GM21367 (cell line): Measurements from ENCODE around the gene ADM5.

Experiments
- ATAC-seq: cut with Tn5 transposase; IDR thresholded peaks from one replicate; pipeline ENCODE4 v1.9.1; 2021; ENCODE audit not compliant: unreplicated experiment

The ADM5 gene

GRCh38 chr19:49679771-49680413 is 9.5 kb upstream of the ADM5 start:
- ATAC-seq = no peak

DNA sequence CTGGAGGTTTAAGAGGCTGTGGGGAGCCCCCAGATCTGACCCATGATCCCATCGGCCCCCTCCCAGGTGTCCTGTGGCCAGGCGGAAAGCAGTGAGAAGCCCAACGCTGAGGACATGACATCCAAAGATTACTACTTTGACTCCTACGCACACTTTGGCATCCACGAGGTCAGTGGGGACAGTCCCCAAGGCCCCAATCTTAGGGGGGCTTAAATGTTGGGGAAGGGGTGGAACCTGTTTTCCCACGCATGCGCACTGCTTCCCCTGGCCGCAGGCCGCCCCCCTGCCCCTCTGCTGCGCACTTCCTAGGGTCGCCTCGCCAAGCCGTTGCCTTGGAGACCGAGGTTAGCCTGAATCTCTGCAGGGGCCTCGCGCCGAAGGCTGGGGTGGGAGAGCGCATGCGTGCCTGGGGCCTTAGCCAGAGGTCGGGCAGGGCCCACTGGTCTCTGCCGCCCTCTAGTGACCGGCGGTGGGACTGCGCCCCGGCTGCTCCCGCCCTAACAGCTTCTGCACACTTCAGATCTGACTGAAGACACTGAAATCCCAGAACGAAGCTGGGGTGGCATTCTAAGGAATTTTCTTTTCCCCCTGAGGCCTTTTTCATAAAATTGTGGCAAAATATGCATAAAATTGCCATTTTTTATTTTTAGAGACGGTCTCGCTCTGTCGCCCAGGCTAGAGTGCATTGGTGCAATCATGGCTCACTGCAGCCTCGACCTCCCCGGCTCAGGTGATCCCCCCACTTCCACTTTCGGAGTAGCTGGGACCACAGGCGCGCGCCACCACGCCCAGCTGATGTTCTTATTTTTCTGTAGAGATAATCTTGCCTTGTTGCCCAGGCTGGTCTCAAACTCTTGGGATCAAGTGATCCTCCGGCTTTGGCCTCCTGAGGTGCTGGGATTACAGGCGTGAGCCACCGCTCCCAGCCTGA is 8.7 kb upstream of the ADM5 start:
- no peak for ATAC-seq

DNA sequence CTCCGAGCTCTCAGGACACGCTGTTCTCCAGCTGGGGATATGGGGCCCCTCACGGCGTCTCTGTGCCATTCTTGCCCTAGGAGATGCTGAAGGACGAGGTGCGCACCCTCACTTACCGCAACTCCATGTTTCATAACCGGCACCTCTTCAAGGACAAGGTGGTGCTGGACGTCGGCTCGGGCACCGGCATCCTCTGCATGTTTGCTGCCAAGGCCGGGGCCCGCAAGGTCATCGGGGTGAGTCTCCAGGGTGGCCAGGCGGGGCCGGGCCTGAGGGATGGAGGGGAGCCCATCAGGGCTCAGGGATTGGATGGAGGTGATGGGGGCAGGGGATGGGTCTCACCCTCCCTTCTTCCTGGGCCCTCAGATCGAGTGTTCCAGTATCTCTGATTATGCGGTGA is 7.6 kb upstream of the ADM5 start:
- ATAC-seq = no peak

DNA sequence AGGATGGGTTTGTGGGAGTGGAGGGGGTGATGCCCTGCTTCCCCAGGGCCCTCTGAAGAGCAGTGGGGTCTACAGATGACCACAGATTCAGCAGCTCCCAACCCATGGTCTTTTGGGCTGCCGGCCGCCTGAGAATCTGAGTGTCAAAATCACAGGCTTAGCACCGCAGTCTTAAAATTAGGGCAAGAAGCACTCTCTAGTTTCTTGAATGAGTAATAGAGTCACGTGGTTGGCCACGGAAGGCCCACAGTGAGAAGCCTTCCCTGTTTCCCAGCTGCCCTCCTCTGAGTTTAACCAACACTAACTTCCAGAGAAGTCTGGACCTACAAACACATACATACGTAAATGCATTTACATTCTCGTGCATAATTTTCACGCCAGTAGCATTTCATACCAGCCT is 7.1 kb upstream of the ADM5 start:
- no peak for ATAC-seq

DNA sequence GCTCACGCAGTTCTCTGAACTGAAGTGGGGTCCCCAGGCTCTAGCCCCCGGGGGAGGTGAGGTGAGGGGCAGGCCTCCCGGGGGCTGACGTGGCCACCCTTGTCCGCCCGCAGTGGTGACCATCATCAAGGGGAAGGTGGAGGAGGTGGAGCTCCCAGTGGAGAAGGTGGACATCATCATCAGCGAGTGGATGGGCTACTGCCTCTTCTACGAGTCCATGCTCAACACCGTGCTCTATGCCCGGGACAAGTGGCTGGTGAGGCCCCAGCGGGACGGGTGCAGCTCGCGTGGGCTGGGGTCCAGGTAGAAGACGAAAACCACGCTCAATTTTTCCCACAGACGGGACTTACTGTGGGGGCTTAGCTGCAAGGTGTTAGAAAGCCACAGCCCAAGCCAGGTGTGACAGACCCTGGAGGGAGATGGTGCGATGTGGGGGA is 5.6 kb upstream of the ADM5 start:
- no peak for ATAC-seq

- ATAC-seq = no peak
Observed at GRCh38 chr19:49684251-49684982, 5.0 kb upstream of the ADM5 start.

DNA sequence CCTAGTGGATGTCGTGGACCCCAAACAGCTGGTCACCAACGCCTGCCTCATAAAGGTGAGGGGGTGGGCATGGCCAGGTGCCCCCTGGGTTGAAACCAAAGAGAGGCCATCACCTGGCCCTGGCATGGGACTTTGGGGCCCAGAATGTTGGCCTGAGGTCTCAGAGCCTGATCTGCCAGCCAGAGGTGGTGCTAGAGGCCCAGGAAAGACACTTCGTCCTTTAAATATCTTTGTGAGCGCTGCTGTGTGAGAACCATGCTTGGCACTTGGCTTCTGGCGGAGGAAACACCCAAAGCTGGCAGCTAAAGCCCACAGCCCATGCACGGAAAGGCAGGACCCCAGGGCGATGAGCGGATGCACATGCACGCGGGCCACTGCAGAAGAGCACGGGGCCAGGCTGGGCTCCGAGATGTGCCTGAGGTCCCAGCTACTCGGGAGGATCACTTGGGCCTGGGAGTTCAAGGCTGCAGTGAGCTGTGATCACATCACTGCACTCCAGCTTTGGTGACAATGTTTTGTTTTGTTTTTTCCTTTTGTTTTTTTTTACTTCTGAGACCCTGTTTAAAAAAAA is 4.3 kb upstream of the ADM5 start:
- ATAC-seq = no peak

GRCh38 chr19:49685845-49686332 is 3.5 kb upstream of the ADM5 start:
- no peak for ATAC-seq

DNA sequence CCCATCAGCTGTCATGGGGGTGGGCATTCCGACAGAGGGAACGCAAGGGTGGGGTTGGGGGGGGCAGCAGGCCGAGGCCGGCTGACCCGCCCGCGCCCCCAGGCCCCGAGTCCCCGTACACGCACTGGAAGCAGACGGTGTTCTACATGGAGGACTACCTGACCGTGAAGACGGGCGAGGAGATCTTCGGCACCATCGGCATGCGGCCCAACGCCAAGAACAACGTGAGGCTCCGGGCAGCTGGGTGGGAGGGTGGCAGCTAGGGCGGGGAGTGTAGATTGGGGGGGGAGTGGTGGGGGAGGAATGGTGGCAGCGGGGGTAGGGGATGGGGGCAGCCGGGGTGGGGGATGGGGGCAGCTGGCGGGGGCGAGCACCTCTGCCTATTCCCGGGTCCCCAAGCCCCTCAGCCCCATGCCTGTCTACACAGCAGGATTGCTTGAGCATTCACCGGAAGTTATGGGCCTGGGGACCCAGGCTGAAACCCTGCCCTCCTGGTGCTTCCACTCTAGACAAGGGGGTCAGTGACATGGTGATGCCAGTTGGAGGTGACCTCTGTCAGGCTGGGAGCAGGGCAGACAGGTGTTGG is 2.8 kb upstream of the ADM5 start:
- ATAC-seq = no peak

GRCh38 chr19:49687150-49687549 is 2.2 kb upstream of the ADM5 start:
- no peak for ATAC-seq

- no peak for ATAC-seq
Observed at GRCh38 chr19:49687566-49688316, 1.7 kb upstream of the ADM5 start.

- no peak for ATAC-seq
Observed at GRCh38 chr19:49688531-49689132, 762 bp upstream of the ADM5 start.

GRCh38 chr19:49690079-49690655 is 773 bp downstream of the ADM5 start:
- ATAC-seq = no peak

DNA sequence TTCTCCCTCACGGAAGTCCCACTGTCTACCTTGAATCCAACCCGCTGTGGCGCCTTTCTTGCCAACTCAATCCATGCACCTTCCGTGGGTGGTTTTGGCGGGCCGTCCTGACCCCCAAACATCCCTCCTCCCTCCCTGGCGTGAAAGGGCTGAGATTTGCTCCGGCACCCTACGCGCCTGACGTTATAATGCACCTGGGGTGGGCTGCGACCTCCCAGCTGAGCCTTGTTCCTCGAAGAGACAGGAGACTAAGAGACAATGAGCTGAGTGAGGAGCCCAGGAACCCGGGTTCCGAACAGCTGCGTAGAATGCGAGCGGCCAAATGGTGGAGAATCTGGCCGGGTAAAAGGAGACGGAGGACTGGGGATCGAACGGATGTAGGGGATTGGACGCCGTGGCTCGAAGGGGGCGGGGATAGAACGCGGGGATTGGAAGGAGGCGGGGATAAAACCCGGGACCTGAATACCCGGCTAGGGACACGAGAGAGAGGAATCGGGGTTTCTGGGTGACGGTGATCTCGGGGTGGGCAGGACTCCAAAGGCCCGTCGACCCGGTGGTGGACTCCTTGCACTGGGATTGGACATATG is 1.4 kb downstream of the ADM5 start, which contains the start of gene CPT1C:
Gene CPT1C, plus strand, starts transcription at position 461 of the 587 bp plus-strand sequence. CDS start 1,137 bp downstream, outside the sequence.
- ATAC-seq = no peak

- ATAC-seq = no peak
Observed at GRCh38 chr19:49691243-49692146, 2.1 kb downstream of the ADM5 start.

DNA sequence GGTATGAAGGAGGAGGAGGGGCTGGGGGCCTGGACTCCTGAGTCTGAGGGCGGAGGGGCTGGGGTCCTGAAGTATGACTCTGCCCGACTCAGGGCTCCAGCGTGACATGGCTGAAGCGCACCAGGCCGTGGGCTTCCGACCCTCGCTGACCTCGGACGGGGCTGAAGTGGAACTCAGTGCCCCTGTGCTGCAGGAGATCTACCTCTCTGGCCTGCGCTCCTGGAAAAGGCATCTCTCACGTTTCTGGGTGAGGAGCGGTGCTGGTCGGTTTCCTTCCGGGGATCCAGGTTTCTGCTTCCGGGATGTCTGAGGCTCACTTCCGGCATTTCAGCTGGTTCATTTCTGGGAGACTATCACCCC is 2.7 kb downstream of the ADM5 start:
- no peak for ATAC-seq

DNA sequence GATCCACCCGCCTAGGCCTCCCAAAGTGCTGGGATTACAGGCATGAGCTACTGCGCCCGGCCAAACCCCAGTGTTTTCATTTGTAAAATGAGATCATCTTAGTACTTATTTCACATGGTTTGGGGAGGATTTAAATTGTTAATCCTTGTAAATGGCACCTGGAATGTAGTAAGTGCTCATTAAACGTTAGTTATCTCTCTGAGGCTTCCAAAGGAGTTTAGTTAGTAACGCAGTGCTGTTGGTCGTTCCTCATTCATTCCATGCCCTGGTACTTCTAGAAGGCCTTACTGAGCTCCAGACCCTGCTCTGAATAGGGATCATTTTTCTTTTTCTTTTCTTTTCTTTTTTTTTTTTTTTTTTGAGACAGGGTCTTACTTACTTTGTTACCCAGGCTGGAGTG is 6.7 kb downstream of the ADM5 start:
- ATAC-seq = no peak

DNA sequence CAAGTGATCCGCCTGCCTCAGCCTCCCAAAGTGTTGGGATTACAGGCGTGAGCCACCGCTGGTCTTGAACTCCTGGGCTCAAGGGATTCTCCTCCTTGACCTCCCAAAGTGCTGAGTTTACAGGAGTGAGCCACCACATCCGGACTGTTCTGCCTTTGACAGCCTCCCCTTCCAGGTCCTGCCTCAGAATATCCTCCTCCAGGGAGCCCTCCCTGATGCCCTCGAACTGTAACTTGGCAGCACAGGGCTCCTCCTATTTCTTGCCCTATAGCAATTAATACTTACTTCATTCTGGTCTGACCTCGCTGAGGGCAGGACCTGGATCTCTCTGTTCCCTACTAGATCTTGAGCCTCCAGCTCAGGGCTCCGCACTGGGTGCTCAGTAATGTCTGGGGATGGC is 7.5 kb downstream of the ADM5 start:
- no peak for ATAC-seq
